Measurements from ENCODE around the gene KRT84.

- TF ChIP-seq POLR2A (IDR thresholded peaks at IDR 0.05): no peak
- TF ChIP-seq CTCF (IDR thresholded peaks at IDR 0.05): no peak
Observed at GRCh38 chr12:52368508-52368907, 16.9 kb downstream of the KRT84 start.
